ENCODE measurements around the gene ABHD17C.

Gene ABHD17C

GRCh38 chr15:80758130-80758745, 63.1 kb downstream of the ABHD17C start:
- no peak for TF ChIP-seq POLR2AphosphoS5 (IDR thresholded peaks at IDR 0.05; ENCODE audit: low read depth, low read length)
- no peak for TF ChIP-seq SIN3A (IDR thresholded peaks at IDR 0.05; ENCODE audit: borderline replicate concordance, insufficient read depth, low read length)
- TF ChIP-seq FOXP2 (optimal IDR thresholded peaks at IDR 0.05; ENCODE audit: borderline replicate concordance, extremely low read depth, extremely low read length, insufficient read depth): no peak
- TF ChIP-seq REST (IDR thresholded peaks at IDR 0.05; ENCODE audit: insufficient read depth in 1 of 2, low read depth in 2 of 2, low read length in 2 of 2): no peak

GRCh38 chr15:80760960-80761359, 65.8 kb downstream of the ABHD17C start:
- TF ChIP-seq REST (IDR thresholded peaks at IDR 0.05; ENCODE audit: insufficient read depth in 1 of 2, low read depth in 2 of 2, low read length in 2 of 2): no peak
- no peak for TF ChIP-seq SIN3A (IDR thresholded peaks at IDR 0.05; ENCODE audit: borderline replicate concordance, insufficient read depth, low read length)
- no peak for TF ChIP-seq POLR2AphosphoS5 (IDR thresholded peaks at IDR 0.05; ENCODE audit: low read depth, low read length)
- no peak for TF ChIP-seq FOXP2 (optimal IDR thresholded peaks at IDR 0.05; ENCODE audit: borderline replicate concordance, extremely low read depth, extremely low read length, insufficient read depth)
- no peak for TF ChIP-seq TAF1 (IDR thresholded peaks at IDR 0.05; ENCODE audit: borderline replicate concordance, insufficient read depth, low read length)

- TF ChIP-seq FOXP2 (optimal IDR thresholded peaks at IDR 0.05; ENCODE audit: borderline replicate concordance, extremely low read depth, extremely low read length, insufficient read depth): no peak
- no peak for TF ChIP-seq POLR2AphosphoS5 (IDR thresholded peaks at IDR 0.05; ENCODE audit: low read depth, low read length)
- TF ChIP-seq TAF1 (IDR thresholded peaks at IDR 0.05; ENCODE audit: borderline replicate concordance, insufficient read depth, low read length): no peak
- no peak for TF ChIP-seq SIN3A (IDR thresholded peaks at IDR 0.05; ENCODE audit: borderline replicate concordance, insufficient read depth, low read length)
These were observed 66.6 kb downstream of the ABHD17C start for GRCh38 chr15:80761754-80762153.

GRCh38 chr15:80764535-80764934, 69.4 kb downstream of the ABHD17C start:
- TF ChIP-seq REST (IDR thresholded peaks at IDR 0.05; ENCODE audit: insufficient read depth in 1 of 2, low read depth in 2 of 2, low read length in 2 of 2): no peak
- no peak for TF ChIP-seq SIN3A (IDR thresholded peaks at IDR 0.05; ENCODE audit: borderline replicate concordance, insufficient read depth, low read length)
- no peak for TF ChIP-seq POLR2AphosphoS5 (IDR thresholded peaks at IDR 0.05; ENCODE audit: low read depth, low read length)
- no peak for TF ChIP-seq TAF1 (IDR thresholded peaks at IDR 0.05; ENCODE audit: borderline replicate concordance, insufficient read depth, low read length)
- TF ChIP-seq FOXP2 (optimal IDR thresholded peaks at IDR 0.05; ENCODE audit: borderline replicate concordance, extremely low read depth, extremely low read length, insufficient read depth): no peak

GRCh38 chr15:80766275-80766674, 71.2 kb downstream of the ABHD17C start:
- TF ChIP-seq FOXP2 (optimal IDR thresholded peaks at IDR 0.05; ENCODE audit: borderline replicate concordance, extremely low read depth, extremely low read length, insufficient read depth) (no peak), REST (IDR thresholded peaks at IDR 0.05; ENCODE audit: insufficient read depth in 1 of 2, low read depth in 2 of 2, low read length in 2 of 2) (no peak), POLR2AphosphoS5 (IDR thresholded peaks at IDR 0.05; ENCODE audit: low read depth, low read length) (no peak), SIN3A (IDR thresholded peaks at IDR 0.05; ENCODE audit: borderline replicate concordance, insufficient read depth, low read length) (no peak), TAF1 (IDR thresholded peaks at IDR 0.05; ENCODE audit: borderline replicate concordance, insufficient read depth, low read length) (no peak)
